H1 (cell line): ENCODE data around the gene HIGD2A.

Source experiments
- CTCF ChIP-seq, 3 experiments: IDR thresholded peaks; 1 replicate in 2 of 3; 2 replicates in 1 of 3; pipeline versions ENCODE4 v1.5.1 to v1.6.1; 2011; ENCODE audit warnings: low read length in 3 of 3, mild to moderate bottlenecking in 3 of 3, inconsistent platforms in 2 of 3, low read depth in 1 of 3, moderate library complexity in 1 of 3; ENCODE audit not compliant: insufficient read depth in 1 of 3; ENCODE audit errors: control extremely low read depth in 1 of 3
- EP300 ChIP-seq, 2 experiments: IDR thresholded peaks; 1 replicate in 1 of 2; 2 replicates in 1 of 2; pipeline ENCODE4 v1.6.1; 2011 to 2012; ENCODE audit warnings: low read depth in 2 of 2, low read length in 2 of 2, mild to moderate bottlenecking in 2 of 2, borderline replicate concordance in 1 of 2, inconsistent platforms in 1 of 2, moderate library complexity in 1 of 2
- EZH2 ChIP-seq: fragments of 200-600 bp; sonication (generic); IDR thresholded peaks from 2 replicates; pipeline ENCODE4 v1.7.1; 2012; ENCODE audit warnings: low read depth, mild to moderate bottlenecking, moderate library complexity, low read length, inconsistent platforms; ENCODE audit not compliant: severe bottlenecking
- HDAC2 ChIP-seq, 2 experiments: fragments of 300-600 bp in 1 of 2; sonication (generic) in 1 of 2; IDR thresholded peaks; 2 replicates each; pipeline ENCODE4 v1.6.1; 2011 to 2012; ENCODE audit warnings: low read depth in 2 of 2, low read length in 2 of 2, mild to moderate bottlenecking in 2 of 2, moderate library complexity in 2 of 2, borderline replicate concordance in 1 of 2, inconsistent platforms in 1 of 2
- HDAC6 ChIP-seq: IDR thresholded peaks from one replicate; pipeline ENCODE4 v1.7.1; 2012; ENCODE audit warnings: low read depth, mild to moderate bottlenecking, inconsistent platforms, low read length, moderate library complexity
- PHF8 ChIP-seq: fragments of 200-600 bp; sonication (generic); conservative IDR thresholded peaks from 2 replicates; pipeline ENCODE4 v1.7.1; 2012; ENCODE audit warnings: low read depth, mild to moderate bottlenecking, inconsistent platforms, low read length, moderate library complexity
- POLR2A ChIP-seq, 2 experiments: IDR thresholded peaks; 1 replicate in 1 of 2; 2 replicates in 1 of 2; pipeline ENCODE4 v1.6.1; 2011; ENCODE audit warnings: low read depth in 2 of 2, low read length in 2 of 2, mild to moderate bottlenecking in 2 of 2; ENCODE audit errors: control extremely low read depth in 1 of 2
- RAD21 ChIP-seq, 2 experiments: IDR thresholded peaks in 1 of 2; conservative IDR thresholded peaks in 1 of 2; 2 replicates each; pipeline ENCODE4 v1.6.1; 2011; ENCODE audit warnings: low read depth in 2 of 2, low read length in 2 of 2, improper control_type of control experiment in 1 of 2, inconsistent platforms in 1 of 2, mild to moderate bottlenecking in 1 of 2, moderate library complexity in 1 of 2
- RBBP5 ChIP-seq: IDR thresholded peaks from 2 replicates; pipeline ENCODE4 v1.7.1; 2012; ENCODE audit warnings: low read depth, mild to moderate bottlenecking, inconsistent platforms, low read length, moderate library complexity, borderline replicate concordance
- TAF1 ChIP-seq: IDR thresholded peaks from 2 replicates; pipeline ENCODE4 v1.6.1; 2011; ENCODE audit warnings: mild to moderate bottlenecking, low read depth, low read length
- TCF12 ChIP-seq: IDR thresholded peaks from 2 replicates; pipeline ENCODE4 v1.6.1; 2011; ENCODE audit warnings: low read depth, mild to moderate bottlenecking, low read length
- ZNF274 ChIP-seq: IDR thresholded peaks from 2 replicates; pipeline ENCODE4 v1.7.0; 2012; ENCODE audit warnings: low read length, borderline replicate concordance; ENCODE audit errors: extremely low read depth

GRCh38 chr5:176405656-176406435 is 17.3 kb downstream of the HIGD2A start:
- no peak for TF ChIP-seq ZNF274
- TF ChIP-seq CTCF (IDR thresholded peaks at IDR 0.05; ENCODE audit: control extremely low read depth in 1 of 3, insufficient read depth in 1 of 3, low read depth in 1 of 3, low read length in 3 of 3), result peak; percentile 77 to 90 (median 90)
- no peak for TF ChIP-seq TCF12
- TF ChIP-seq EP300 (IDR thresholded peaks at IDR 0.05; ENCODE audit: borderline replicate concordance in 1 of 2, low read depth in 2 of 2, low read length in 2 of 2), result no peak
- TF ChIP-seq HDAC2 (IDR thresholded peaks at IDR 0.05; ENCODE audit: borderline replicate concordance in 1 of 2, low read depth in 2 of 2, low read length in 2 of 2), result no peak
- no peak for TF ChIP-seq HDAC6
- TF ChIP-seq EZH2, result no peak
- TF ChIP-seq RAD21 (IDR thresholded peaks at IDR 0.05 in 1 of 2, conservative IDR thresholded peaks at IDR 0.05 in 1 of 2; ENCODE audit: low read depth in 2 of 2, low read length in 2 of 2), result peak; percentile 57 to 70
- TF ChIP-seq PHF8, result no peak
- TF ChIP-seq TAF1, result no peak
- no peak for TF ChIP-seq POLR2A (IDR thresholded peaks at IDR 0.05; ENCODE audit: control extremely low read depth in 1 of 2, low read depth in 2 of 2, low read length in 2 of 2)
- no peak for TF ChIP-seq RBBP5
